Tibial nerve (tissue), 4 donors: ENCODE results near the gene MAML2. TPM values are rescaled to one million over a fixed set of nuclear protein-coding genes. Genes with fewer than 3 reads are reported as not detected.

Experiments
- DNase-seq, 2 donors: peaks; one replicate each; pipeline ENCODE4 v3.0.0-alpha.2; 2019; ENCODE audit warnings: low spot score in 2 of 2
- H3K27ac ChIP-seq, 4 donors: fragments of 200-600 bp; sonication (generic) in 3 of 4; one replicate each; pipeline ENCODE4 v1.5.1; 2017 to 2019; ENCODE audit warnings: mild to moderate bottlenecking in 1 of 4
- H3K27me3 ChIP-seq, 2 donors: fragments of 200-600 bp; sonication (generic) in 1 of 2; one replicate each; pipeline versions ENCODE4 v1.5.1 to v1.6.0; 2017 to 2019
- H3K36me3 ChIP-seq, 3 donors: fragments of 200-600 bp; sonication (generic); one replicate each; pipeline ENCODE4 v1.5.1; 2018 to 2019
- H3K4me1 ChIP-seq, 4 donors: fragments of 200-600 bp; sonication (generic) in 3 of 4; one replicate each; pipeline ENCODE4 v1.5.1; 2017 to 2019
- H3K4me3 ChIP-seq, 4 donors: fragments of 200-600 bp; sonication (generic) in 3 of 4; one replicate each; pipeline ENCODE4 v1.5.1; 2017 to 2019; ENCODE audit warnings: mild to moderate bottlenecking in 1 of 4, moderate library complexity in 1 of 4
- H3K9me3 ChIP-seq, 4 donors: fragments of 200-600 bp; sonication (generic) in 3 of 4; one replicate each; pipeline ENCODE4 v1.5.1; 2017 to 2019
- CTCF ChIP-seq, 5 experiments: fragments of 200-600 bp in 3 of 5; fragments of 450-650 bp in 2 of 5; sonication (generic) in 3 of 5; IDR thresholded peaks; one replicate each; pipeline ENCODE4 v1.5.1; 2016 to 2019; ENCODE audit warnings: antibody characterized with exemption in 5 of 5, mild to moderate bottlenecking in 3 of 5, moderate library complexity in 2 of 5
- EP300 ChIP-seq, 2 donors: sonication (generic); formaldehyde crosslinking; IDR thresholded peaks; one replicate each; pipeline ENCODE4 v1.6.1; 2017; ENCODE audit warnings: antibody characterized with exemption in 2 of 2, mild to moderate bottlenecking in 1 of 2
- POLR2A ChIP-seq, 2 donors: fragments of 450-650 bp; IDR thresholded peaks; one replicate each; pipeline ENCODE4 v1.6.1; 2017; ENCODE audit warnings: antibody characterized with exemption in 2 of 2, mild to moderate bottlenecking in 2 of 2, moderate library complexity in 2 of 2
- WGBS, 2 donors: methylation state at CpG; one replicate each; pipeline ENCODE4 v1.1.5; 2018; 5-methylcytosine and 5-hydroxymethylcytosine counted together
- total RNA-seq, 4 donors: library from RNA; depleted of rRNA; stranded (reverse); fragments of >200 nt; gene quantifications; one replicate each; pipeline ENCODE4 v1.1.0, GENCODE V29; 2016

Gene MAML2
- total RNA-seq, 4 donors from 2014 or later: 20.5 to 38.4 (median 27.9) TPM

DNA sequence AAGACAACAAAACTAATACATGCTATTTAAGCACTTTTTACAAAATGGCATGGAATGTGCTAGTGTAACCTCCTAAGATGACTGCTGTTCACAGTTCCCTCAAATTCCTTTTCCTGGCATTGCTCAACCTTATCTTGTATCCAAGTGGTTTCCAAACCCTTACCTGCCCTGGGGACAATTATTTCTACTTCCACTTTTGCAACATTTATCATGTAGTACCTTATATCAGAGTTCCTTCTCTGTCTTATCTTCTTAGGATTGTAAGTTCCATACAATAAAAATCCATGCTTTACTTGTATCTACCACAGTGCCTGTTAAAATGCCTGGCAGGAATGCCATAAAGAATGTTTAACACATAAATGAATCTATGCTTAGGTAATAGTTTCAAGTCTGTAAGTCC lies 309.9 kb downstream of the MAML2 start:
- Histone ChIP-seq H3K36me3 (no peaks in the 10 kb centered on the region), H3K4me3 (no peak overlapping the region), H3K9me3 (no peaks in the 10 kb centered on the region), H3K27ac (peak overlapping the region in 1 of 4 donors; percentile 38), H3K27me3 (no peaks in the 10 kb centered on the region), H3K4me1 (peaks cover 0 to 28% (median 13%) of the 10 kb centered on the region in 4 donors)
- DNase-seq: no peak
- TF ChIP-seq POLR2A (IDR thresholded peaks at IDR 0.05) (no peak), EP300 (IDR thresholded peaks at IDR 0.05) (peak in 1 of 2 donors; percentile 14), CTCF (IDR thresholded peaks at IDR 0.05) (no peak)

DNA sequence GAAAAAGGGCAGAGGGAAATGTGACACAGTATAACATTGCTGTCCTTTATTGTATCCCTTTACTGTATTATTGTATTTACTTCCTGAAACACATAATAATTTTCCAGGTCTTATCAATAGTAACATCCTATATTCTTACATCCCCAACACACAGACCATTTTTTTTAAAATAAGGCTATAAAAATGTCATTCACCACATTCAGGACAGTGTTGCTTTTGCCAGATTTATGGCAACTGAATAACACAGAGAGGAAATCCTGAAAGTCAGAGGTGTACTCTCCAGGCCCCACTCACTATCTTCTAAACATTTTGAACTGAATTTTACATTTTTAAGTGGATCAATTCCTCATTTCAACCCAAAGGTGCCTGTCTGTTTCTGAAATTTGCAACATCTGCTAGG lies 314.2 kb downstream of the MAML2 start:
- H3K27ac ChIP-seq: no peak overlapping the region
- no peak overlapping the region for H3K4me3 ChIP-seq
- DNase-seq: no peak
- no peaks in the 10 kb centered on the region for H3K9me3 ChIP-seq
- no peaks in the 10 kb centered on the region for H3K36me3 ChIP-seq
- TF ChIP-seq POLR2A (IDR thresholded peaks at IDR 0.05): no peak
- no peaks in the 10 kb centered on the region for H3K27me3 ChIP-seq
- H3K4me1 ChIP-seq: peaks cover 0 to 16% (median 1%) of the 10 kb centered on the region in 4 donors

DNA sequence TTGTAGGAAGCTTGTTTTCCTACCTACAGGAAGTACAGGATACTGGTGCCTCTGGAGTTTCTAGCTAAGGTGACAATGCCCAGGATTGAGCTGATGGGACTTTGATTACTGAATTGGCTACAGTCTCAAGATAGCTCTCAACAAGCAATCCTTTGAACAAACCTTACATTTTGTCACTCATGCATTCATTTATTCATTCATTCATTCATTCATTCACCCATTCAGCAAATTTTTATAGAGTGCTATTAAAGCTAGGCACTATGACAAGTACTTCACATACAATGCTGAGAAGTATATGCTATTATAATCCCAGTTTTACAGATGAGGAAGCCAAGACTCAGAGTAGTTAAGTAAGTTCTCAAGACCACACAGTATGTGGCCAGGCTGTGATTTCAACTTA lies 316.0 kb downstream of the MAML2 start:
- Histone ChIP-seq H3K27ac (no peak overlapping the region), H3K4me3 (no peak overlapping the region), H3K9me3 (no peaks in the 10 kb centered on the region), H3K36me3 (no peaks in the 10 kb centered on the region), H3K4me1 (peaks cover 0 to 14% (median 4%) of the 10 kb centered on the region in 4 donors), H3K27me3 (no peaks in the 10 kb centered on the region)
- TF ChIP-seq CTCF (IDR thresholded peaks at IDR 0.05) (no peak), EP300 (IDR thresholded peaks at IDR 0.05) (no peak), POLR2A (IDR thresholded peaks at IDR 0.05) (no peak)
- DNase-seq: no peak

DNA sequence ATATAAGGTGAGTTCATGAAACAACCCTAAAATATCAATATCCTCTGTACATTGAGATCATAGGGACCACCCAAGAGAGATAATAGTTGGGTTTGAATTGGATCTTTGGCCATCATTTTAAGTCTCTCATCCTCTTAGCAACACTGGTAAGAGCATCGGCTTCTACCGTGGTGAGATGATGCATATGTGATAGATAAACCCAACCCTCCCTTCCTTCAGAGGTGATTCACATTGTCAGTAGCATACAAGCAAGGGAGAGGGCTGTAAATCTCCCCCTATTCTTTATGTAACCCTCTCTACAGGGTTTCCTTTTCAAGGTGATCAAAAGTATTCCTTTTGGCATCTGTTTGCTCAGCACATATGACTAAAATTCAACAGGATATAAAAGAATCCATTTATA lies 316.7 kb downstream of the MAML2 start:
- TF ChIP-seq EP300 (IDR thresholded peaks at IDR 0.05) (no peak), CTCF (IDR thresholded peaks at IDR 0.05) (no peak), POLR2A (IDR thresholded peaks at IDR 0.05) (no peak)
- no peak overlapping the region for H3K4me3 ChIP-seq
- no peak overlapping the region for H3K27ac ChIP-seq
- H3K9me3 ChIP-seq: no peaks in the 10 kb centered on the region
- DNase-seq: no peak
- no peaks in the 10 kb centered on the region for H3K27me3 ChIP-seq
- 75 to 82% methylated on average over 2 of the region's 2 CpGs for WGBS, 2 donors
- H3K4me1 ChIP-seq: peaks cover 0 to 14% (median 4%) of the 10 kb centered on the region in 4 donors
- H3K36me3 ChIP-seq: no peaks in the 10 kb centered on the region

GRCh38 chr11:96024666-96025065 lies 318.3 kb downstream of the MAML2 start:
- Histone ChIP-seq H3K27me3 (no peaks in the 10 kb centered on the region), H3K9me3 (no peaks in the 10 kb centered on the region), H3K4me1 (peaks cover 0 to 14% (median 4%) of the 10 kb centered on the region in 4 donors), H3K4me3 (no peak overlapping the region), H3K27ac (no peak overlapping the region), H3K36me3 (no peaks in the 10 kb centered on the region)
- DNase-seq: no peak
- no peak for TF ChIP-seq POLR2A (IDR thresholded peaks at IDR 0.05)
- TF ChIP-seq CTCF (IDR thresholded peaks at IDR 0.05): no peak
- no peak for TF ChIP-seq EP300 (IDR thresholded peaks at IDR 0.05)
- 91 to 98% methylated on average over 5 of the region's 5 CpGs for WGBS, 2 donors

DNA sequence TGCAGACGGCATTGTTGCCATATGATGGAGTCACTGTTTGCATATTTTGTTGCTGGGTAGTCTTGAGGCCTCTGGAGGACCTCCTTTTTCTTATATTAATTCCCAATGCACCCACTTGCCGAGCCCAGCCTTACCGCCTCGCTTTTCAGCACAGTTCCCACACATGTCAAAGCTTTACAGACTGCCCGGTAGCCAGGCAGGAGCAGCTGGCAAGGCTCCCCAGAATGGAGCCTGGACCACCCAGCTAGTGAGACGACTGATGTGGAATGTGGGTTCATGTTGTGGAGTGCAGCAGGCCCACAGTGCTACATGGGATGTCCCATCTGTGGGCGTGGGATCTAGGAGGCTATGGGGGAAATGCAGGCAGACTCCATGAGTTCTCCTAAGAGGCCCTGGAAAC lies 319.7 kb downstream of the MAML2 start:
- Histone ChIP-seq H3K27me3 (no peaks in the 10 kb centered on the region), H3K4me3 (no peak overlapping the region), H3K9me3 (no peaks in the 10 kb centered on the region), H3K36me3 (no peaks in the 10 kb centered on the region), H3K27ac (no peak overlapping the region), H3K4me1 (peaks cover 0 to 14% (median 4%) of the 10 kb centered on the region in 4 donors)
- WGBS, 2 donors: 53 to 57% methylated on average over 7 of the region's 7 CpGs
- DNase-seq: no peak
- TF ChIP-seq POLR2A (IDR thresholded peaks at IDR 0.05): no peak
- TF ChIP-seq CTCF (IDR thresholded peaks at IDR 0.05): no peak
- no peak for TF ChIP-seq EP300 (IDR thresholded peaks at IDR 0.05)
